ENCODE results near the gene IL17RA.

Gene IL17RA

GRCh38 chr22:17065433-17065832 is 19.4 kb upstream of the IL17RA start:
- no peaks in the 10 kb centered on the region for H3K79me2 ChIP-seq (ENCODE audit: insufficient read depth, low read length)

GRCh38 chr22:17072877-17073276 is 11.9 kb upstream of the IL17RA start:
- Histone ChIP-seq H2AFZ (ENCODE audit: low read depth, low read length) (no peak overlapping the region), H4K20me1 (ENCODE audit: insufficient read depth, low read length) (no peaks in the 10 kb centered on the region), H3K36me3 (ENCODE audit: insufficient read depth, low read length) (no peaks in the 10 kb centered on the region), H3K4me1 (ENCODE audit: insufficient read depth, low read length) (peaks cover 13% of the 10 kb centered on the region), H3K4me3 (ENCODE audit: low read depth in 1 of 2, low read length in 2 of 2) (no peak overlapping the region), H3K9me3 (ENCODE audit: insufficient read depth, low read length, severe bottlenecking) (no peaks in the 10 kb centered on the region), H3K27ac (ENCODE audit: low read length) (no peak overlapping the region), H3K27me3 (ENCODE audit: insufficient read depth, low read length, poor library complexity) (no peaks in the 10 kb centered on the region), H3K79me2 (ENCODE audit: insufficient read depth, low read length) (no peaks in the 10 kb centered on the region), H3K9ac (ENCODE audit: low read depth, low read length) (no peak overlapping the region), H3K4me2 (ENCODE audit: insufficient read depth, low read length) (no peak overlapping the region)
- DNase-seq = no peak
- ATAC-seq (ENCODE audit: insufficient read depth, low read depth) = no peak
- TF ChIP-seq CTCF (IDR thresholded peaks at IDR 0.05; ENCODE audit: borderline replicate concordance, extremely low read depth, low read length, poor library complexity, severe bottlenecking) = no peak
- no peak for TF ChIP-seq EZH2 (IDR thresholded peaks at IDR 0.05; ENCODE audit: borderline replicate concordance, low read depth, low read length, severe bottlenecking)

More at GRCh38 chr22:17065433-17065832, 19.4 kb upstream of the IL17RA start:
- TF ChIP-seq CTCF (IDR thresholded peaks at IDR 0.05; ENCODE audit: borderline replicate concordance, extremely low read depth, low read length, poor library complexity, severe bottlenecking) (no peak), EZH2 (IDR thresholded peaks at IDR 0.05; ENCODE audit: borderline replicate concordance, low read depth, low read length, severe bottlenecking) (no peak)
- no peak for ATAC-seq (ENCODE audit: insufficient read depth, low read depth)
- H3K27me3 ChIP-seq (ENCODE audit: insufficient read depth, low read length, poor library complexity) = no peaks in the 10 kb centered on the region
- no peak for DNase-seq
- H2AFZ ChIP-seq (ENCODE audit: low read depth, low read length) = no peak overlapping the region
- H3K4me3 ChIP-seq (ENCODE audit: low read depth in 1 of 2, low read length in 2 of 2) = no peak overlapping the region
- no peak overlapping the region for H3K9ac ChIP-seq (ENCODE audit: low read depth, low read length)
- no peaks in the 10 kb centered on the region for H3K4me1 ChIP-seq (ENCODE audit: insufficient read depth, low read length)
- H4K20me1 ChIP-seq (ENCODE audit: insufficient read depth, low read length) = no peaks in the 10 kb centered on the region
- no peak overlapping the region for H3K27ac ChIP-seq (ENCODE audit: low read length)
- H3K4me2 ChIP-seq (ENCODE audit: insufficient read depth, low read length) = no peak overlapping the region
- no peaks in the 10 kb centered on the region for H3K9me3 ChIP-seq (ENCODE audit: insufficient read depth, low read length, severe bottlenecking)
- H3K36me3 ChIP-seq (ENCODE audit: insufficient read depth, low read length) = no peaks in the 10 kb centered on the region

DNA sequence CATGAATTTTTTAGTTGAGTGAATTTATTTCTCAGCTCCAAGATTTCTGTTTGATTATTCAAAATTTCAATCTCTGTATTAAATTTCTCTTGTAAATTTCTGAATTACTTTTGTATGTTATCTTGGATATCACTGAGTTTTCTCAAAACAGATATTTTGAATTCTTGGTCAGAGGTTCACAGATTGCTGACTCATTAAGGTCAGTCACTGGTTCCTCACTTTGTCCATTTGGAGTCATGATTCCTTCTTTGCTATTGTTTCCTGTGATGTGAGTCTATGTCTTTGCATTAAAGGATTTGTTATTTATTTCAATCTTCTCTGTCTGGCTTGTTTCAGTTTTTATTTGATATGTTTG is 10.2 kb upstream of the IL17RA start:
- H3K4me2 ChIP-seq (ENCODE audit: insufficient read depth, low read length) = no peak overlapping the region
- no peak for DNase-seq
- H3K4me3 ChIP-seq (ENCODE audit: low read depth in 1 of 2, low read length in 2 of 2) = no peak overlapping the region
- no peak for TF ChIP-seq CTCF (IDR thresholded peaks at IDR 0.05; ENCODE audit: borderline replicate concordance, extremely low read depth, low read length, poor library complexity, severe bottlenecking)
- TF ChIP-seq EZH2 (IDR thresholded peaks at IDR 0.05; ENCODE audit: borderline replicate concordance, low read depth, low read length, severe bottlenecking) = no peak
- no peaks in the 10 kb centered on the region for H3K27me3 ChIP-seq (ENCODE audit: insufficient read depth, low read length, poor library complexity)
- no peaks in the 10 kb centered on the region for H3K9me3 ChIP-seq (ENCODE audit: insufficient read depth, low read length, severe bottlenecking)
- no peaks in the 10 kb centered on the region for H3K79me2 ChIP-seq (ENCODE audit: insufficient read depth, low read length)
- no peak overlapping the region for H2AFZ ChIP-seq (ENCODE audit: low read depth, low read length)
- no peak overlapping the region for H3K27ac ChIP-seq (ENCODE audit: low read length)
- no peaks in the 10 kb centered on the region for H4K20me1 ChIP-seq (ENCODE audit: insufficient read depth, low read length)
- peaks cover 13% of the 10 kb centered on the region for H3K4me1 ChIP-seq (ENCODE audit: insufficient read depth, low read length)
- no peak overlapping the region for H3K9ac ChIP-seq (ENCODE audit: low read depth, low read length)
- no peaks in the 10 kb centered on the region for H3K36me3 ChIP-seq (ENCODE audit: insufficient read depth, low read length)
- ATAC-seq (ENCODE audit: insufficient read depth, low read depth) = no peak

DNA sequence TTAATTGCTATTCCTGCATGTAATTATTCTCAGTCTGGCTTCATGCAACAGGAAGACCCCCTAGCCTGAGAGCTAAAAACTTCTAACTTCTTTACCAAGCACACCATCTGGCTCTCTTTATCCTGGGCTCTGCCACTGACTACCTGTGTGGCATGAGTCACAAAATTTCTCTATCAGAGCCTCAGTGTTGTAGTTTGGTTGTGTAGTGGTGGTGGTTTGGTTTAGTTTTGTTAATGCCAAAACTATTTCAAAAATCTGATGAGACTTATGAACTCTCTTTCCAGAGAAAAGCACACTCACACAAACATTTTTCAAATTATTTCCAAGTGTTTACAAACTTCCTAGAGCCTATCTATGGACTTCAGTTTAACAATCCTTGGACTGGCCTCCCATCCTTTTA is 7.5 kb upstream of the IL17RA start:
- no peak overlapping the region for H3K4me3 ChIP-seq (ENCODE audit: low read depth in 1 of 2, low read length in 2 of 2)
- no peak for ATAC-seq (ENCODE audit: insufficient read depth, low read depth)
- peaks cover 13% of the 10 kb centered on the region for H3K4me1 ChIP-seq (ENCODE audit: insufficient read depth, low read length)
- H3K27ac ChIP-seq (ENCODE audit: low read length) = no peak overlapping the region
- no peaks in the 10 kb centered on the region for H4K20me1 ChIP-seq (ENCODE audit: insufficient read depth, low read length)
- H3K27me3 ChIP-seq (ENCODE audit: insufficient read depth, low read length, poor library complexity) = no peaks in the 10 kb centered on the region
- DNase-seq = no peak
- no peaks in the 10 kb centered on the region for H3K79me2 ChIP-seq (ENCODE audit: insufficient read depth, low read length)
- no peak overlapping the region for H2AFZ ChIP-seq (ENCODE audit: low read depth, low read length)
- H3K36me3 ChIP-seq (ENCODE audit: insufficient read depth, low read length) = no peaks in the 10 kb centered on the region
- no peaks in the 10 kb centered on the region for H3K9me3 ChIP-seq (ENCODE audit: insufficient read depth, low read length, severe bottlenecking)
- H3K9ac ChIP-seq (ENCODE audit: low read depth, low read length) = no peak overlapping the region
- TF ChIP-seq EZH2 (IDR thresholded peaks at IDR 0.05; ENCODE audit: borderline replicate concordance, low read depth, low read length, severe bottlenecking) (no peak), CTCF (IDR thresholded peaks at IDR 0.05; ENCODE audit: borderline replicate concordance, extremely low read depth, low read length, poor library complexity, severe bottlenecking) (no peak)
- no peak overlapping the region for H3K4me2 ChIP-seq (ENCODE audit: insufficient read depth, low read length)

All from DND-41 (cell line).